Mucosa of stomach (tissue), 1 donor: ENCODE results near the gene SETD2.
A peak's percentile ranks its signal among the peaks of the same experiment; 100 is the strongest.
"Not testable (repeated sequence)": the region's sequence is repeated elsewhere in the genome, so short reads cannot be mapped to it uniquely, and the experiment has no call there.

Source experiments
- H3K27me3 ChIP-seq: one replicate; pipeline ENCODE4 v1.7.0; 2013; ENCODE audit warnings: mild to moderate bottlenecking, low read length; ENCODE audit not compliant: control insufficient read depth, insufficient read depth
- H3K36me3 ChIP-seq: one replicate; pipeline ENCODE4 v1.7.0; 2013; ENCODE audit warnings: low read length; ENCODE audit not compliant: control insufficient read depth, insufficient read depth
- H3K4me1 ChIP-seq: one replicate; pipeline ENCODE4 v1.7.0; 2013; ENCODE audit warnings: mild to moderate bottlenecking, low read length; ENCODE audit not compliant: control insufficient read depth, insufficient read depth
- H3K4me3 ChIP-seq: one replicate; pipeline ENCODE4 v1.7.0; 2013; ENCODE audit warnings: low read length
- H3K9ac ChIP-seq: one replicate; pipeline ENCODE4 v1.7.0; 2013; ENCODE audit warnings: mild to moderate bottlenecking, low read length, moderate library complexity
- H3K9me3 ChIP-seq: one replicate; pipeline ENCODE4 v1.7.0; 2013; ENCODE audit warnings: mild to moderate bottlenecking, low read length, moderate library complexity; ENCODE audit not compliant: control insufficient read depth
- donor health status: Pancreatic carcinoma.

Gene SETD2, protein sequence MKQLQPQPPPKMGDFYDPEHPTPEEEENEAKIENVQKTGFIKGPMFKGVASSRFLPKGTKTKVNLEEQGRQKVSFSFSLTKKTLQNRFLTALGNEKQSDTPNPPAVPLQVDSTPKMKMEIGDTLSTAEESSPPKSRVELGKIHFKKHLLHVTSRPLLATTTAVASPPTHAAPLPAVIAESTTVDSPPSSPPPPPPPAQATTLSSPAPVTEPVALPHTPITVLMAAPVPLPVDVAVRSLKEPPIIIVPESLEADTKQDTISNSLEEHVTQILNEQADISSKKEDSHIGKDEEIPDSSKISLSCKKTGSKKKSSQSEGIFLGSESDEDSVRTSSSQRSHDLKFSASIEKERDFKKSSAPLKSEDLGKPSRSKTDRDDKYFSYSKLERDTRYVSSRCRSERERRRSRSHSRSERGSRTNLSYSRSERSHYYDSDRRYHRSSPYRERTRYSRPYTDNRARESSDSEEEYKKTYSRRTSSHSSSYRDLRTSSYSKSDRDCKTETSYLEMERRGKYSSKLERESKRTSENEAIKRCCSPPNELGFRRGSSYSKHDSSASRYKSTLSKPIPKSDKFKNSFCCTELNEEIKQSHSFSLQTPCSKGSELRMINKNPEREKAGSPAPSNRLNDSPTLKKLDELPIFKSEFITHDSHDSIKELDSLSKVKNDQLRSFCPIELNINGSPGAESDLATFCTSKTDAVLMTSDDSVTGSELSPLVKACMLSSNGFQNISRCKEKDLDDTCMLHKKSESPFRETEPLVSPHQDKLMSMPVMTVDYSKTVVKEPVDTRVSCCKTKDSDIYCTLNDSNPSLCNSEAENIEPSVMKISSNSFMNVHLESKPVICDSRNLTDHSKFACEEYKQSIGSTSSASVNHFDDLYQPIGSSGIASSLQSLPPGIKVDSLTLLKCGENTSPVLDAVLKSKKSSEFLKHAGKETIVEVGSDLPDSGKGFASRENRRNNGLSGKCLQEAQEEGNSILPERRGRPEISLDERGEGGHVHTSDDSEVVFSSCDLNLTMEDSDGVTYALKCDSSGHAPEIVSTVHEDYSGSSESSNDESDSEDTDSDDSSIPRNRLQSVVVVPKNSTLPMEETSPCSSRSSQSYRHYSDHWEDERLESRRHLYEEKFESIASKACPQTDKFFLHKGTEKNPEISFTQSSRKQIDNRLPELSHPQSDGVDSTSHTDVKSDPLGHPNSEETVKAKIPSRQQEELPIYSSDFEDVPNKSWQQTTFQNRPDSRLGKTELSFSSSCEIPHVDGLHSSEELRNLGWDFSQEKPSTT (N-terminal part only)

DNA sequence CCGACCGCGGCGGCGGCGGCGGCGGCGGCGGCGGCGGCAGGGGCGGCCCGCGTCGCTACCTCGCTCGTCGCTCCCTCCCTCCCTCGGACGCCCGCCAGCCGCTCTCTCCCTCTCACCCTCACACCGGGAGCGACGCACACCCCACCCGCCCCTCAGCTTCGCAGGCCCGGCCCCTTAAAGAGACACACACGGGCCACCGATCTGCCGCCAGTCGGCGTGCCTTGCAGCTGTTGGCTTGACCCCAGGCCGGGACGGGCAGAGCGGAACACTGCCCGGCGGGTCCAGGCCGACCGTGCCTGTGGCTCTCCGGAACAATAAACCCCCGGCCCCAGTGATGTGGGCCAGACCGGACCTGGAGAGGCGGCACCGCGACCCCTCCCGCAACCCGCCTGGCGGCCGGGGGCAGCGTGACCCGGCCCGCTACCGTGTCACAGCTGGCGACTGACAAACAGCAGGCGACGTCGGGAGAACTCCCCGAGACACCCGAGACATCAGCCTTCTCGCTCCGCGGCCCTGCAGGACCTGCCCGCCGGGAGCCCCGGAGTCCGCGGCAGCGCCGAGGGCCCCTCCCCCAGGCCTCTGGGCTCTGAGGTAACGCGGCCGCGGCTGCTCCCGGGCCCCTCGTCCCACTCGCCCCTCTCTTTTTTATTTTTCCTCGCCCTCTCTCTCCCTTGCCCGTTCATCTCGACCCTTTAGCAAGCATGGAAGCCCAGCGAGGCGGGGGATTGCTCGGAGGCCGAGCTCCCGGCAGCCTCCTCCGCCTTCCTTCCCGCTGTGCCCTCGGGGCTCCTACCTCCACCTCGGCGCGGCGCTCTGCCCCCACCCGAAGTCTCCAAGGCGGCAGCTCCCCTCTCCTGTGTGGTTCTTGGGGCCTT, at the start of gene SETD2:
TSS of gene SETD2 (minus strand) at position 107 of the 875 bp plus-strand sequence. CDS start 189 bp downstream, outside the sequence.
- no peaks in the 10 kb centered on the region for H3K36me3 ChIP-seq
- peaks cover 20% of the 10 kb centered on the region for H3K4me1 ChIP-seq
- peak within 1 kb of the TSS; percentile 96 for H3K9ac ChIP-seq
- no peaks in the 10 kb centered on the region for H3K9me3 ChIP-seq
- peak within 1 kb of the TSS; percentile 84 for H3K4me3 ChIP-seq
- no peaks in the 10 kb centered on the region for H3K27me3 ChIP-seq

DNA sequence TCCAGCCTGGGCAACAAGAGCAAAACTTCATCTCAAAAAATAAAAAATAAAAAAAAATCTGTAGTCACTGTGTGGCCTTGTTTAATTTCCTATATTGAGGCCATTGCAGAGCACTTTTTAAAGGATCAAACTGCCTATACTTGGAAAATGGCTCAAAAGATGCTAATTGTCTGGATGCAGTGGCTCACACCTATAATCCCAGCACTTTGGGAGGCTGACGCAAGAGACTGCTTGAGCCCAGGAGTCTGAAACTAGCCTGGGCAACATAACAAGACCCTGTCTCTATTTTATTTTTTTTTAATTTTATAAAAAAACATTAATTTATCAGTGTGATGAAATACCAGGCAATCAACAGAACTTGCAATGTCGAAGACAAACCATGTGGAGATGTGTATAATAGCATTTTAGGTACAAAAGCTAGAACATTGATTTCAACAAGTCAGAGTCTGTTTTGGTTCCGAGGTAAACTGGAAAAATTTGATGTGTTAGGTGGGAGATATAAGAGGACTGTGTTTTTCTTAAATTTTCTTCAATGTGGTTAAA, 47.0 kb upstream of the SETD2 start:
- H3K9me3 ChIP-seq, result no peaks in the 10 kb centered on the region
- no peak overlapping the region for H3K9ac ChIP-seq
- H3K36me3 ChIP-seq, result no peaks in the 10 kb centered on the region
- H3K4me1 ChIP-seq, result no peaks in the 10 kb centered on the region
- no peaks in the 10 kb centered on the region for H3K27me3 ChIP-seq
- no peak overlapping the region for H3K4me3 ChIP-seq

DNA sequence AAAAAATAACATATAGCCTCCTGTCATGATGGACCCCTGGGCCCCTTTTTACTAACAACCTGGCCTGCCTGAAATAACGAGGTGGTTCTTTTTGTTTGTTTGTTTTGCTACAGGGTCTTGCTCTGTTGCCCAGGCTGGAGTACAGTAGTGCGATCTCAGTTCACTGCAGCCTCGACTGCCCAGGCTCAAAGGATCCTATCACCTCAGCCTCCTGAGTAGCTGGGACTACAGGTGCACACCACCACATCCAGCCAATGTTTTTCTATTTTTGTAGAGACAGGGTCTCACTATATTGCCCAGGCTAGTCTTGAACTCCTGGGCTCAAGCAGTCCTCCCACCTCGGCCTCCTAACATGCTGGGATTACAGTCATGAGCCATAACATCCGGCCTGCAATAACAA, 42.1 kb upstream of the SETD2 start:
- not testable (repeated sequence) for H3K4me1 ChIP-seq, H3K9me3 ChIP-seq, H3K36me3 ChIP-seq, H3K9ac ChIP-seq, H3K4me3 ChIP-seq, H3K27me3 ChIP-seq

DNA sequence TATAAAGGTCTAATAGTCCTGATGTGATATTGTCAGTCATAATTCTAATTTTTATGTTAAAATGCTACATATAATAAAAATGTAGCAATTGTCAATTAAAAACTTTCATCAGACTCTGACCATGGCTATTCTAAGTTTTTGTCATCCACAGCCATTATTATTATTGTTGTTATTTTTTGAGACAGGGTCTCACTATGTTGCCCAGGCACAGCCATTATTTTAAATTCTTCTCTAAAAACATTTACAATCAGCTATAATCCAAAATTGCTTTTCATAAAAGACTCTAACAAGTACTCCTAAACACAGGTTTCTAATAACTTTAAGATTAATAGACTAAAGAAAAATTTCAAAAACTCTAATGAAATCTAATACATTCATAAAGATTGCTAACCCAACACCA, 41.0 kb upstream of the SETD2 start:
- H3K4me1 ChIP-seq, result no peaks in the 10 kb centered on the region
- no peaks in the 10 kb centered on the region for H3K27me3 ChIP-seq
- no peaks in the 10 kb centered on the region for H3K9me3 ChIP-seq
- no peak overlapping the region for H3K4me3 ChIP-seq
- H3K36me3 ChIP-seq, result no peaks in the 10 kb centered on the region
- no peak overlapping the region for H3K9ac ChIP-seq

DNA sequence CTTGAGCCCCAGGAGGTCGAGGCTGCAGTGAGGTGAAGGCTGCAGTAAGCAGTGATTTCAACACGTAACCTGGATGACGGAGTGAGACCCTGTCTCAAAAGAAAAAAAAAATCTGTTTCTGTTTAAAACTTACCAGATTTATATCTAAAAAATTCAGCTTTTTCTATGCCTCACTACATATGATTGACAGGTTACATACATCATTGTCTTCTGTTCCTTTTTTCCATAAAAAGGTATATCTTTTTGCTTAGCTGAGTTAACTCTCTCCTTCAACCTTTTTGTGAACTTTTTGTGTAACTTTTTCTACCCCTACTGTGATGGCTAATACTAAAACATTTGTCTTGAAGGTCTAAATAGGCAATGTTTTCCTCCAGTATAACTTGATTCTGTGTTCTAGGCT, 38.6 kb upstream of the SETD2 start:
- H3K9me3 ChIP-seq, result no peaks in the 10 kb centered on the region
- H3K4me1 ChIP-seq, result no peaks in the 10 kb centered on the region
- no peaks in the 10 kb centered on the region for H3K36me3 ChIP-seq
- H3K9ac ChIP-seq, result no peak overlapping the region
- no peaks in the 10 kb centered on the region for H3K27me3 ChIP-seq
- no peak overlapping the region for H3K4me3 ChIP-seq

DNA sequence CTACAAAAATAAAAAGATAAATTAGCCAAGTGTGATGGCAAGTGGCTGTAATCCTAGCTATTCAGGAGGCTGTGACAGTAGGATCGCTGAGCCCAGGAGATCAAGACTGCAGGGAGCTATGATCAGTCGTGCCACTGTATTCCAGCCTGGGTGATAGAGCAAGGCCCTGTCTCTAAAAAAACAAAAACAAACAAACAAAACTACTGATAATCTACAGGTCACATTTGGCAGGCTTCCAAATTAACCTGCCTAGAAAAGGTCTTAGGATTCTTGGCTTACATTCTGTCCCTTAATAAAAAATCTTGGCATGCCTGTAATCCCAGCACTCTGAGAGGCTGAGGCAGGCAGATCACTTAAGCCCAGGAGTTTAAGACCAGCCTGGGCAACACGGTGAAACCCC, 33.4 kb upstream of the SETD2 start:
- no peak overlapping the region for H3K4me3 ChIP-seq
- no peaks in the 10 kb centered on the region for H3K4me1 ChIP-seq
- no peaks in the 10 kb centered on the region for H3K27me3 ChIP-seq
- no peaks in the 10 kb centered on the region for H3K9me3 ChIP-seq
- H3K36me3 ChIP-seq, result no peaks in the 10 kb centered on the region
- no peak overlapping the region for H3K9ac ChIP-seq

DNA sequence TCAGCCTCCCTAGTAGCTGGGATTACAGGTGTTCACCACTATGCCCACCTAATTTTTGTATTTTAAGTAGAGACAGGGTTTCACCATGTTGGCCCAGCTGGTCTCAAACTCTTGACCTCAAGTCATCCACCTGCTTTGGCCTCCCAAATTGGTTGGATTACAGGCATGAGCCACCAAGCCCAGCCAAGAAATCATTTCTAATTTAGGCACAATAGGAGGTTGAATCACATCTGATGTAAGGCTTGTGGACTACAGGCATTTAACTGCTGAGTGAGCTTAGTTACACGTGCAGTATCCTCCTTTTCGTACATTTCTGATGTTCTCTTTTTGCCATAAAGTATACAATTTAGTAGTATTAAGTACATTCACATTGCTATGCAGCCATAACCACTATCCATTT, 31.1 kb upstream of the SETD2 start:
- H3K4me1 ChIP-seq, result no peaks in the 10 kb centered on the region
- no peaks in the 10 kb centered on the region for H3K36me3 ChIP-seq
- H3K4me3 ChIP-seq, result no peak overlapping the region
- H3K27me3 ChIP-seq, result no peaks in the 10 kb centered on the region
- no peaks in the 10 kb centered on the region for H3K9me3 ChIP-seq
- H3K9ac ChIP-seq, result no peak overlapping the region

DNA sequence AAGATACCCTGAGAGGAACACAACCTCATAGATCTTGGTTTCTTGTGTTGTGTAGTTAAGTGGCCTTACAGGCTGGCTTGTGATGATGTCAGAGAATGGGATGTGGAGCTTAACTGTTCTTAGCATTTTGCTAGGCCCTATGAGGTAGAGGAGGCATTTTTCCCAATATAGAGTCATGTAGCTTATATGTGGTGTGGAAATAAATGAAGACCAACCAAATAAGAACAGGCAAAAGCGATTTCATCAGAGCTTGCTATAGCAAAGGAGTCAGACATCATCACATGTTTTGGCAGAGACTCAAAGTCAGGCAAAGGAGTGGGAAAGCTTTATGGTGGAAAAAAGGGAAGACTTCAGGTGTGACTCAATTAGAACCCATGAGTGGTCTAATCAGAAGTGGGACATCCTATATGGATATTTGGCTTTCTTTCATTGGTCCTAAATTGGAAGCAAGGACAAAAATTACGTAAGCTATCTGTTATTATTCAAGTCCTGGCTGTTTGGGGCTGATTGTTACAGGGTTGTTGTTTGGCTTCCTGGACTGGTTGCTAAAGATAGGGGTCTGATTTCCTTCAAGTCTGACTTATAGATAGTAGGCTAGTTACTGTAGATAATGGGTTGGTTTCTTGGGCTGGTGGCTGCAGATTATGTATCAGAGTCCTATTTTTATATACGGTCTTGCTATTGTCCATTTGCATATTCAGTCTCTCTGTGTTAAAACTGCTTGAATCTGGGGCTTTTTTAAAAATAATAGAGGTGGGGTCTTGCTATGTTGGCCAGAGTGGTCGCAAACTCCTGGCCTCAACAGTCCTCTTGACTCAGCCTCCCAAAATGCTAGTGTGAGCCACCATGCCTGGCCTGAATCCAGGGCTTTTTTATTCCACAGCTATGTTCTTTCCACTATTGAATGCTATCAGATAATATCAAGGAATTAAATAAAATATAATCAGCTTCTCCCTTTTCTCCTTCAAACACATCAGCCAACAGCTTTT, 30.3 kb upstream of the SETD2 start:
- no peaks in the 10 kb centered on the region for H3K27me3 ChIP-seq
- H3K9ac ChIP-seq, result no peak overlapping the region

DNA sequence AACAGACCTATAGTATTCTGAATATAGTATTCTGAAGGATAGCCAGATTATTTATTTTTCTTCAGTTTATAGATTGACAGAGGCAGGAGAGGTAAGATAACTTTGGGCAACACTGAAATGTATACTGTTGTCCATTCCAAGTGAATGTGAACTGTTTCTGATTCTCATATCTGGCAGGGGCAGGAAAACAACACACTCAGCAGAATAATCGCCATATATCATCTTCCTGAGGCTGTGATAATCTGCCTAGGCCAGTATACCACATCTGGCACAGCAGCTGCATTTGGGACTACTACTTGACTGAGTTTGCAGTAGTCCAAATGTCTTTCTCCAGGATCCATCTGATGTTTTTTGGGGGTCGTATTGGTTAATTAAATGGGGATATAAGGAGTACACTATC, 22.4 kb upstream of the SETD2 start:
- Histone ChIP-seq H3K36me3 (no peaks in the 10 kb centered on the region), H3K4me3 (no peak overlapping the region), H3K9ac (no peak overlapping the region), H3K4me1 (no peaks in the 10 kb centered on the region), H3K9me3 (no peaks in the 10 kb centered on the region), H3K27me3 (no peaks in the 10 kb centered on the region)

More for the DNA sequence above, 30.3 kb upstream of the SETD2 start:
- H3K4me1 ChIP-seq, result no peaks in the 10 kb centered on the region
- no peak overlapping the region for H3K4me3 ChIP-seq
- no peaks in the 10 kb centered on the region for H3K36me3 ChIP-seq
- H3K9me3 ChIP-seq, result no peaks in the 10 kb centered on the region

DNA sequence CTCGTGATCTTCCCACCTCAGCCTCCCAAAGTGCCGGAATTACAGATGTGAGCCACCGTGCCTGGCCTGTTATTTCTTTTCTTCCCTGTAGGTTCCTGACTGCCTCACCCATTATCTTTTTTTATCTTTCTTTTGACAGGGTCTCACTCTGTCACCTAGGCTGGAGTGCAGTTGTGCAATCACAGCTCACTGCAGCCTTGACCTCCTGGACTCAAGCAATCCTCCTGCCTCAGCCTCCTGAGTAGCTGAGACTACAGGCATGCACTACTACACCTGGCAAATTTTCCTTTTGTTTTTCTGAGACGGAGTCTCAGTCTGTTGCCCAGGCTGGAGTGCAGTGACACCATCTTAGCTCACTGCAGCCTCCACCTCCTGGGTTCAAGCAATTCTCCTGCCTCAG, 17.8 kb upstream of the SETD2 start:
- not testable (repeated sequence) for H3K27me3 ChIP-seq, H3K36me3 ChIP-seq, H3K4me1 ChIP-seq, H3K9ac ChIP-seq, H3K9me3 ChIP-seq, H3K4me3 ChIP-seq
